Cardiac muscle cell (in vitro differentiated cells and primary cell): ENCODE data around the gene VIT. TPM values are rescaled to one million over a fixed set of nuclear protein-coding genes. Genes with fewer than 3 reads are reported as not detected.
A peak's percentile ranks its signal among the peaks of the same experiment; 100 is the strongest.

Experiments used
- DNase-seq, 2 donors: peaks; one replicate each; pipeline versions ENCODE4 v3.0.0 to v3.0.0-alpha.2; 2010 to 2017; ENCODE audit warnings: low read depth in 1 of 2, low spot score in 1 of 2
- H3K27ac ChIP-seq: fragments of 200-600 bp; sonication (generic); 2 replicates; pipeline ENCODE4 v1.5.1; 2016
- H3K27me3 ChIP-seq: fragments of 200-600 bp; sonication (generic); 2 replicates; pipeline ENCODE4 v1.6.0; 2016; ENCODE audit warnings: control low read depth
- H3K36me3 ChIP-seq: fragments of 200-600 bp; sonication (generic); 2 replicates; pipeline ENCODE4 v1.5.1; 2016; ENCODE audit warnings: control low read depth
- H3K4me1 ChIP-seq: fragments of 200-600 bp; sonication (generic); 2 replicates; pipeline ENCODE4 v1.8.1; 2017; ENCODE audit warnings: low read depth, mild to moderate bottlenecking, mixed run types
- H3K4me3 ChIP-seq: fragments of 200-600 bp; sonication (generic); 2 replicates; pipeline ENCODE4 v1.5.1; 2016; ENCODE audit warnings: mild to moderate bottlenecking
- H3K9me3 ChIP-seq: fragments of 200-600 bp; sonication (generic); 2 replicates; pipeline ENCODE4 v1.5.1; 2017; ENCODE audit warnings: low read depth, mild to moderate bottlenecking, control low read depth
- CTCF ChIP-seq: IDR thresholded peaks from 2 replicates; pipeline ENCODE4 v1.5.1; 2012; ENCODE audit warnings: low read depth, mild to moderate bottlenecking, low read length
- polyA plus RNA-seq: library from polyadenylated mRNA; unstranded; fragments of >200 nt; fragmentation: Nextera tagmentation; extraction: Ambion mirVana; gene quantifications from 2 replicates; pipeline ENCODE4 v1.2.1, GENCODE V29; 2016
- total RNA-seq: library from RNA; depleted of rRNA; stranded (reverse); fragments of >200 nt; gene quantifications from 2 replicates; pipeline ENCODE4 v1.2.3, GENCODE V29; 2016

The VIT gene
- total and polyA plus RNA-seq, 2 experiments from 2014 or later, result not detected

- H3K4me3 ChIP-seq, result no peak overlapping the region
Observed at GRCh38 chr2:36693825-36694224, 2.7 kb upstream of the VIT start.

GRCh38 chr2:36695746-36696415 lies 626 bp upstream of the VIT start:
- TF ChIP-seq CTCF, result peak; percentile 44
- H3K9me3 ChIP-seq, result no peaks in the 10 kb centered on the region
- H3K36me3 ChIP-seq, result no peaks in the 10 kb centered on the region
- no peak overlapping the region for H3K4me3 ChIP-seq
- peak in 1 of 2 donors; percentile 47 for DNase-seq
- no peaks in the 10 kb centered on the region for H3K27me3 ChIP-seq
- H3K4me1 ChIP-seq, result peaks cover under 1% of the 10 kb centered on the region
- no peak overlapping the region for H3K27ac ChIP-seq

More at GRCh38 chr2:36693825-36694224, 2.7 kb upstream of the VIT start:
- Histone ChIP-seq H3K4me1 (no peaks in the 10 kb centered on the region), H3K27ac (no peak overlapping the region), H3K27me3 (no peaks in the 10 kb centered on the region), H3K36me3 (no peaks in the 10 kb centered on the region), H3K9me3 (no peaks in the 10 kb centered on the region)
- no peak for TF ChIP-seq CTCF
- DNase-seq, result no peak

- H3K4me3 ChIP-seq, result no peak overlapping the region
Observed at GRCh38 chr2:36697424-36698066, 1.0 kb downstream of the VIT start.

GRCh38 chr2:36698993-36699392 lies 2.5 kb downstream of the VIT start:
- Histone ChIP-seq H3K27me3 (no peaks in the 10 kb centered on the region), H3K27ac (no peak overlapping the region), H3K9me3 (no peaks in the 10 kb centered on the region), H3K4me1 (peaks cover 10% of the 10 kb centered on the region), H3K36me3 (no peaks in the 10 kb centered on the region), H3K4me3 (no peak overlapping the region)
- TF ChIP-seq CTCF, result no peak
- peak in 1 of 2 donors; percentile 57 for DNase-seq

More at GRCh38 chr2:36697424-36698066, 1.0 kb downstream of the VIT start:
- no peak for TF ChIP-seq CTCF
- Histone ChIP-seq H3K4me1 (peaks cover 10% of the 10 kb centered on the region), H3K27me3 (no peaks in the 10 kb centered on the region), H3K36me3 (no peaks in the 10 kb centered on the region), H3K27ac (no peak overlapping the region), H3K9me3 (no peaks in the 10 kb centered on the region)
- DNase-seq, result no peak

- peaks cover 10% of the 10 kb centered on the region for H3K4me1 ChIP-seq
- TF ChIP-seq CTCF, result no peak
- H3K36me3 ChIP-seq, result no peaks in the 10 kb centered on the region
- H3K27me3 ChIP-seq, result no peaks in the 10 kb centered on the region
- no peak for DNase-seq
- H3K9me3 ChIP-seq, result no peaks in the 10 kb centered on the region
- H3K27ac ChIP-seq, result no peak overlapping the region
- H3K4me3 ChIP-seq, result no peak overlapping the region
Observed at GRCh38 chr2:36700311-36700710, 3.8 kb downstream of the VIT start.
